Activated CD4-positive, alpha-beta T cell treated with anti-CD3 and anti-CD28 coated beads, Interleukin-2, amount 10 ng/mL, durations not matched to agents 7 days and 5 days (primary cell): ENCODE results near the gene PSG2. TPM values are rescaled to one million over a fixed set of nuclear protein-coding genes. Genes with fewer than 3 reads are reported as not detected.
"Not testable (repeated sequence)": the region's sequence is repeated elsewhere in the genome, so short reads cannot be mapped to it uniquely, and the experiment has no call there.

Source experiments
- CTCF ChIA-PET: fragments of 350-600 bp; sonication (Branson Sonifier 250); formaldehyde crosslinking; loops from one replicate; lab custom pipeline; 2021; ENCODE audit warnings: antibody characterized with exemption; lab: Charles Lee
- POLR2A ChIA-PET: fragments of 350-600 bp; sonication (Branson Sonifier 250); formaldehyde crosslinking; loops from one replicate; lab custom pipeline; 2021; ENCODE audit warnings: antibody characterized with exemption; lab: Charles Lee
- DNase-seq: peaks from one replicate; pipeline ENCODE4 v3.0.0-alpha.2; 2020
- H3K27ac Mint-ChIP-seq: one replicate; pipeline ENCODE4 v1.8.0; 2021; ENCODE audit warnings: mild to moderate bottlenecking, moderate library complexity, mixed read lengths
- H3K27me3 Mint-ChIP-seq: one replicate; pipeline ENCODE4 v1.8.0; 2021; ENCODE audit warnings: mixed read lengths
- H3K36me3 Mint-ChIP-seq: one replicate; pipeline ENCODE4 v1.8.0; 2021; ENCODE audit warnings: low read depth, mixed read lengths
- H3K4me1 Mint-ChIP-seq: one replicate; pipeline ENCODE4 v1.8.0; 2021; ENCODE audit warnings: mixed read lengths
- H3K4me3 Mint-ChIP-seq: one replicate; pipeline ENCODE4 v1.8.0; 2021; ENCODE audit warnings: mild to moderate bottlenecking, moderate library complexity, mixed read lengths
- H3K9me3 Mint-ChIP-seq: one replicate; pipeline ENCODE4 v1.8.0; 2021; ENCODE audit warnings: mixed read lengths
- total RNA-seq, 2 experiments: library from RNA; stranded (reverse); gene quantifications; one replicate each; pipeline ENCODE4 v1.2.3, GENCODE V29; 2021

The PSG2 gene
- not detected for total RNA-seq

DNA sequence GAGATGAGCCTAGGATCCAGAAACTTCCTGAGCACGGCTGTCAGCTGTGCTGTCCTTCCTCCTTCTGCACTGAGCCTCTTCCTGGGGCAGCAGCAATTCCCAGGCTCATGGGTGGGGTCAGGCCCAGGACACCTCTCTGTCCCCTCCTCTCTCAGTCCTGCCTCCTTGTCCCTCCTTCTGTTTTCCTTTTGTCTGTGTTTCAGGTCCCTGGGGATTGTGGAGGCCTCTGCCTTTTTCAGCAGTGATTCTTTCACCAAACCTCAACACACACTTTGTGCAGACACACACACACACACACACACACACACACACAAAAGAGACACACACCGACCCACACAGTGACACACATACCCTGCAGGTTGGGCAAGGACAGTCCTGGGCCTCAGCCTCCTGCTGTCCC lies at the start of gene PSG2:
Gene PSG2 (minus strand): TSS at position 101 of the 400 bp plus-strand sequence. CDS start 132 bp downstream, outside the sequence.
- H3K27ac Mint-ChIP-seq, H3K4me3 Mint-ChIP-seq, H3K9me3 Mint-ChIP-seq, DNase-seq, CTCF ChIA-PET, H3K36me3 Mint-ChIP-seq, H3K4me1 Mint-ChIP-seq, H3K27me3 Mint-ChIP-seq, POLR2A ChIA-PET: not testable (repeated sequence)

DNA sequence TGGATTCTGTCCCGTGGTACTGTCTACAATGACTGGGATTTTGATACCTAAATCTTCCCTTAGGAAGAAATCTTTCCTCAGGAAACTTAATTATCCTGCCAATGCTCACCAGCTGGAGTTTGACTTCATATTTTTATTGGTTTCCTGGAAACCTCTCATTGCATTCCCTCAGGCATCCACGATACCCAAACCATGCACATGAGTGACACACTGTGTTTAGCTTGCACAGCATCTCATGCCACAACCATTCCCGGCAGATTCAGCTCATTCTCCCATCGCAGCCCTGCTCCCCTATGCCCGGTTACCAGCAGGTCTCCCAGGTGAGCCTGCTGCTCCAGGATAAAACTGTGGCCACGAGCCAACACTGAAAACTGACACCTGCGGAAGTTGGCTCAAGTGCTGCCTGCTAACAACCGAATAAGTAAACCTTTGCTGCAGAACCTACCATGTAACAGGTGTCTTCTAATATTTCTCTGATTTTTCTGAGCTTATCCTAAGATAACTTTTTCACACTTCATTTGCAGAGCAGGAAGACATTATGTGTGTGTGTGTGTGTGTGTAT lies 48.9 kb upstream of the PSG2 start:
- H3K27ac Mint-ChIP-seq, H3K4me3 Mint-ChIP-seq, POLR2A ChIA-PET, DNase-seq, H3K9me3 Mint-ChIP-seq, H3K36me3 Mint-ChIP-seq, H3K4me1 Mint-ChIP-seq, H3K27me3 Mint-ChIP-seq, CTCF ChIA-PET: not testable (repeated sequence)

DNA sequence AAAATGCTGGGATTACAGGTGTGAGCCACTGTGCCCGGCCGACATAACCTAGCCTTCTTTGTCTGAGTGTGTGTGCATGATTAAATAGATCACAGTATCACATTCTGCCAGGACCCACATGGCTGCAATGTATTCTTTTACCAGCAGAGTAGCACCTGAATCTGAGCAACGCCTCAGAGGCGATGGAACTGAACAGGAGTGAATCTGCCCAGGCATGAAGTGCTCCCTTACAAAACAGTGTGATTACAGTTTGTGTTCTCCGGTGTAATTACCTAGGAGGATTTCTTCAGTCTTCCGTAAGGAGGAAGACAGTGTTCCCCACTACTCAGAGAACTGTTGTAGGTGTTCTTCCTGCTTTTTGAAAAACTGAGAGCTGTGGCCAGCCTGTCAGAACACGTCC lies 46.7 kb upstream of the PSG2 start:
- H3K36me3 Mint-ChIP-seq, DNase-seq, H3K4me1 Mint-ChIP-seq, POLR2A ChIA-PET, H3K9me3 Mint-ChIP-seq, H3K27ac Mint-ChIP-seq, CTCF ChIA-PET, H3K27me3 Mint-ChIP-seq, H3K4me3 Mint-ChIP-seq: not testable (repeated sequence)

DNA sequence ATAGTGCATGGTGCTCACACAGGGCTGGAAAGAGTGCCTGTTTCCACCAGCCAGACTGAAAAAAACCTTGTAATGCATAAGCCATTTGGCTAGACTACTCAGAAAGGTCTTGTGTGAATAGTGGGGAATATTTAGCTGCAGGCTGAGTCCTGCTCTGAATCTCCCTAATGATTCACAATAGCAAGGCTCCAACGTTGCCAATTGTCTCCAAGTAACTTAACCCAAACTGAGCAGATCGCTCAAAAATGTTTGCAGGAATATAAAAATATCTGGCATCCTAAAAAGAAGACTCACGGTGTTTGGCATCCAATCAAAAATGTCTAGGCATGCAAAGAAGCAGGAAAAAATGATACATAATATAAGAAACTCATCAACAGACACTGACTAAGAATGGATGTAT lies 44.8 kb upstream of the PSG2 start:
- H3K36me3 Mint-ChIP-seq, CTCF ChIA-PET, H3K27me3 Mint-ChIP-seq, POLR2A ChIA-PET, H3K27ac Mint-ChIP-seq, DNase-seq, H3K9me3 Mint-ChIP-seq, H3K4me1 Mint-ChIP-seq, H3K4me3 Mint-ChIP-seq: not testable (repeated sequence)

DNA sequence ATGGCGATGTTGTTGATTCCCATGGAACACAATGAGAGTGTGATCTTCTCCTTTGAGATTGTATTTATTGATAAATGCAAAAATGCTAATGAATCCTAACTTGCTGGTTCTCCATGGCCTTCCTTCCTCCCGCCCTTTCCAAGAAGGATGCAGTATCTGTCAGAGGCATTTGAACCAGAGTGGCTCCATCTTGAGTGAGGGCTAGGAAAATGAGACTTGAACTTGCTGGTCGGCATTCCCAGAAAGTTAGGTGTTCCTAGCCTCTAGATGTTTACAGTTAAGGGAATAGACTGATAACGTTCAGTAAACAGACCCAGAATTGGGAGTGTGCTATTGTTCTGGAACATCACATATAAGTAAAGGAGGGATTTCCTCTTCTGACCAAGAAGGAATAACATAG lies 44.2 kb upstream of the PSG2 start:
- no peaks in the 10 kb centered on the region for H3K4me1 Mint-ChIP-seq

DNA sequence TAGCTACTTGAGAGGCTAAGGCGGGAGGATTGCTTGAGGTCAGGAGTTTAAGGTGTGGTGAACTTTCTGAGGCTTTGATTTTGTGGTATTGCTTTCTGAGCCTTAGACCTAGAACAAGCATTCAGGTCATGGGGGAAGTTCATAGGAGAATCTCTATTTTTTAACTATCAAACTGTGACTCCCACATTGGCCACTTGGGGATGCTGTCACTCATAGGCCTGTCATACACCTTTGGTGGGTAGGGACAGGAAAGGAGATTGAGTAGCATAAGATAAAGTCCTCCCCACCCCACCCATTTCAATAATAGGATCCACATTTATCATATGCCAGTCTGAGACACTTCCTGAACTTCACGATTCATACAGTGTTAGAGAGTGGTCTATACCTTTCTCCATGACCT lies 41.9 kb upstream of the PSG2 start:
- H3K36me3 Mint-ChIP-seq, result no peaks in the 10 kb centered on the region
- ChIA-PET POLR2A (no interaction called here), CTCF (no interaction called here)
- H3K9me3 Mint-ChIP-seq, result peaks cover 4% of the 10 kb centered on the region
- DNase-seq, result no peak
- no peaks in the 10 kb centered on the region for H3K4me1 Mint-ChIP-seq
- H3K27ac Mint-ChIP-seq, result no peak overlapping the region
- H3K4me3 Mint-ChIP-seq, result no peak overlapping the region
- H3K27me3 Mint-ChIP-seq, result no peaks in the 10 kb centered on the region

More for the DNA sequence above, 44.2 kb upstream of the PSG2 start:
- H3K4me3 Mint-ChIP-seq, result no peak overlapping the region
- ChIA-PET POLR2A (no interaction called here), CTCF (no interaction called here)
- no peaks in the 10 kb centered on the region for H3K27me3 Mint-ChIP-seq
- no peak for DNase-seq
- H3K36me3 Mint-ChIP-seq, result no peaks in the 10 kb centered on the region
- no peak overlapping the region for H3K27ac Mint-ChIP-seq
- H3K9me3 Mint-ChIP-seq, result peaks cover 4% of the 10 kb centered on the region

DNA sequence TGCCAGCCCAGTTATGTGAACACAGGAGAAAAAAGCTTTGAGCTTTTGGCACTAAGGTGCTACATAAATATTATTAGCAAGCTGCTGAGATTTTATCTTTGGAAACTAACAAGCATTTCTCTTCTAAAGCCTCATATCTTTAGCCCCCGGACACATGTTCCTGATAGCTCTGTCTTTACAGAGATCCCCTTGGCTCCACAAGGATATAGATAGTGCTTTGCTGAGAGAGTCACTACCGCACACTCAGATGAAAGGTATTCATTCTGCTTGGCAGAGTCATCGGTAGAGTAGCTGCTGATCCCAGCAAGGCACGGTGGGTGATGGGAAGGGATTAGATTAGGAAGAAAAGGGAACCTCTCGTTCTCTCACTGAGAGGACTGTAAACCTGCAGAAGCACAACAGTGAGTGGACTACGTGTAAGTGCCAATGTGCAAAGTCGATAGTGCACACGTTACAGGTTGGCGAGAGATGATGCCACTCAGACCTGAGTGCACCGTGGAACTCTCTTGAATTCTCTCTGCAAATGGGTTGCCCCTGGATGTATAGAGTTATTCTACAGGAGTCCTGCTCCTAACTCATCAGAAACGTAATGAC lies 38.0 kb upstream of the PSG2 start:
- H3K27ac Mint-ChIP-seq, H3K4me3 Mint-ChIP-seq, CTCF ChIA-PET, POLR2A ChIA-PET, H3K4me1 Mint-ChIP-seq, DNase-seq, H3K36me3 Mint-ChIP-seq, H3K9me3 Mint-ChIP-seq, H3K27me3 Mint-ChIP-seq: not testable (repeated sequence)

DNA sequence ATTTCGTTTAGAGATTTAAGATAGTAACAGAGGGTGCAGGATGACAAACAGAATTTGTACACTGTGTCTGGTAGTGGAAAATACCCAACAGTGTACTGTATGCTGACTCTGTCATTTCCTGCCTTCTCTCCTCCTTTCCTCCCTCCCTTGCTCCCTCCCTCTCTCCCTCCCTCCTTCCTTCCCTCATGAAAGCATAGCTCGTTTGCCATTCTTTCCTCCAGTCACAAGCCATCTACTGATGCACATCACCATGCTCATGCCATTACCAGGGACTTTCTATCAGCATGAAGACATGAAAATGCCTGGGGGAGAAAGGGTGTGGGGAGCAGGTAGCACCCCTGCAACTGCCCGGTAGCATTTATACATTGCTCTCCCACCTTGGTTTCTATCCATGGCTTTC lies 37.0 kb upstream of the PSG2 start:
- H3K4me1 Mint-ChIP-seq, H3K36me3 Mint-ChIP-seq, DNase-seq, POLR2A ChIA-PET, CTCF ChIA-PET, H3K4me3 Mint-ChIP-seq, H3K27me3 Mint-ChIP-seq, H3K27ac Mint-ChIP-seq: not testable (repeated sequence)
- peaks cover 14% of the 10 kb centered on the region for H3K9me3 Mint-ChIP-seq

DNA sequence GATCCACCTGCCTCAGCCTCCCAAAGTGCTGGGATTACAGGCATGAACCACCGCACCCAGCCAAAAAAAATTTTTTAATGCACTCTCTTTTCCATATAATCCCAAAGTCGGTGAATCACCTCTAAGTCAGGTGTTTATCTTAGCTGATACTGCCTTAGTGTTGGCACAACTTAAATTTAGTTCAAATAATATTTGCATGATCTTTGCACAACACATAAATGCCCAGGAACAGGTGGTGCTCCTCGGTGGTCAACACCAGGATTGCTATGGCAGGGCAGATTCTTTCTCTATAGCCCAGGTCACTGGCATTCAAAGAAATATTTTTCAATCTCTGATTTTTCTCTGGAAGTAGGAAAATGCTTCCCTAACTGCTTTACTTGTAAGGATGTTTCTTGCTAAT lies 33.9 kb upstream of the PSG2 start:
- peaks cover 19% of the 10 kb centered on the region for H3K9me3 Mint-ChIP-seq
- H3K27ac Mint-ChIP-seq, H3K4me1 Mint-ChIP-seq, CTCF ChIA-PET, H3K4me3 Mint-ChIP-seq, H3K27me3 Mint-ChIP-seq, H3K36me3 Mint-ChIP-seq, POLR2A ChIA-PET, DNase-seq: not testable (repeated sequence)

DNA sequence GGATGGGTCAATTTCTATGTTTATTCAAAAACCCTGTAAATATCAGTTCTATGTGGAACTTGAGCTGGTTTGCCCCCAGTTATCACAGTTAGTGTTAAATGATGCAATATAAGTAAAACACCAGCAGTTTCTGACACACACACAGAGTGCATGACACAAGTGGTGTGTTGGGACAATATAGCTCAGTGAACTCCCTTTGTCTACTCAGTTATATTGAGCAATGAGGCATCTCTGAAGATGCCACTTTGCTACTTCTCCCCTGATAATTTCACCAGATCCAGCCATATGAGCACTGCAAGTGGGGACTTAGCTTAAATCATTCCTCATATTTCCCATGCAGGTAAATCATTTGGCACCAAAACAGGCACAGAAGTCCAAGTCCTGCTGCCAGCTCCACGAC lies 33.0 kb upstream of the PSG2 start:
- H3K4me3 Mint-ChIP-seq, CTCF ChIA-PET, H3K27ac Mint-ChIP-seq, H3K36me3 Mint-ChIP-seq, H3K27me3 Mint-ChIP-seq, H3K4me1 Mint-ChIP-seq, POLR2A ChIA-PET, DNase-seq: not testable (repeated sequence)
- peaks cover 19% of the 10 kb centered on the region for H3K9me3 Mint-ChIP-seq

DNA sequence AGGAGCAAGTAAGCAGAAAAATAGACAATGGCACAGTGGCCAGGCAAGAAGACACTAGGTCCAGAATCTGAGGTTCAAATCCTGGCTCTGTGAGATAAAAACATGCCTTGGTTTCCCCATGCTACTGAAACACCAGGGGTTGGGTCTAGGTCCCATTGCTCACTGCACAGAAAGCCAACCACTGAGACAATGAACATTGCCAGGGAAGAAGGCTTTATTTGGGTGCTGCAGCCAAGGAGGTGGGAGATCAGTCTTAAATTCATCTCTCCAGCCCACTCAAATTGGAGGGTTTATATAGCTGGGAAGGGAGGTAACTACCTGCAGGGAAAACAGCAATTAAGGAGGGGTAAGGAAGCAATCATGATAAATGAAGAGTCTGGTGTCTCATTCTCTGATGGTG lies 32.6 kb upstream of the PSG2 start:
- CTCF ChIA-PET, result not testable (repeated sequence)

DNA sequence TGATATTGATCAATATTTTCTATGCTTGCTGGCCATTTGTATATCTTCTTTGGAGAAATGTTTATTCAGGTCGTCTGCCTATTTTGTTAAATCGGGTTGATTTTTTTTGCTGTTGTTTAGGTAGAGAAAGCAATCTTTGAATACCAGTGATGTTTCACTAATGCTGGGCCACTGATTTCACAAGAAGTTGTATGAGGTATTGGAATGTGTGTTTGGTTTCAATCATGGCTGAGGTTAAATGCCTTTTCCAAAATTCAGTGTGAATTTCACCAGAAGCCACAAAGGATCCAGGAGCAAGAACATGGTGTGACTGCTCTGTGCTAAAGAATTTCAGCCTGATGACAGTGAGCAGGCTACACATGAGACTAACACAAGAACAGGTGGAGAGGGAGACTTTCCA lies 32.1 kb upstream of the PSG2 start:
- POLR2A ChIA-PET, H3K27ac Mint-ChIP-seq, H3K4me3 Mint-ChIP-seq, DNase-seq, H3K27me3 Mint-ChIP-seq, CTCF ChIA-PET, H3K36me3 Mint-ChIP-seq, H3K4me1 Mint-ChIP-seq: not testable (repeated sequence)
- H3K9me3 Mint-ChIP-seq, result peaks cover 19% of the 10 kb centered on the region

More for the DNA sequence above, 32.6 kb upstream of the PSG2 start:
- H3K4me1 Mint-ChIP-seq, H3K27ac Mint-ChIP-seq, DNase-seq, POLR2A ChIA-PET, H3K4me3 Mint-ChIP-seq, H3K27me3 Mint-ChIP-seq, H3K36me3 Mint-ChIP-seq: not testable (repeated sequence)
- peaks cover 19% of the 10 kb centered on the region for H3K9me3 Mint-ChIP-seq

DNA sequence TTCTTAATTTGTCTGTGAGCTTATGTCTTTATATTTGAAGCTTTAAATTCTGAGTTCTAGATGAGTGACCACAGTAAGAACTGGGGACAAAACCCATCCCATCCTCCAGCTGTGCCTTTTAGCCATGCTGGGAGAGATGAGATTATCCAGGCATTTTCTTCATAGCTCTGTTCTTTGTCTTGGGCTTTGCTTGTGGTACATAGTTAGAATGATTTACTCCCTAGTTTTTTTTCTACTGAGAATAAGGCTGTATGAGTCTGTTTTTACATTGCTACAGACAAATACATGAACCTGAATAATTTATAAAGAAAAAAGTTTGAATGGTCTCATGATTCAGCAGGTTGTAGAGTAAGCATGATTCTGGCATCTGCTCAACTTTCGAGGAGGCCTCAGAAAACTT lies 24.9 kb upstream of the PSG2 start:
- POLR2A ChIA-PET, H3K4me1 Mint-ChIP-seq, H3K27me3 Mint-ChIP-seq, H3K27ac Mint-ChIP-seq, DNase-seq, CTCF ChIA-PET, H3K36me3 Mint-ChIP-seq, H3K4me3 Mint-ChIP-seq: not testable (repeated sequence)
- peaks cover 23% of the 10 kb centered on the region for H3K9me3 Mint-ChIP-seq

DNA sequence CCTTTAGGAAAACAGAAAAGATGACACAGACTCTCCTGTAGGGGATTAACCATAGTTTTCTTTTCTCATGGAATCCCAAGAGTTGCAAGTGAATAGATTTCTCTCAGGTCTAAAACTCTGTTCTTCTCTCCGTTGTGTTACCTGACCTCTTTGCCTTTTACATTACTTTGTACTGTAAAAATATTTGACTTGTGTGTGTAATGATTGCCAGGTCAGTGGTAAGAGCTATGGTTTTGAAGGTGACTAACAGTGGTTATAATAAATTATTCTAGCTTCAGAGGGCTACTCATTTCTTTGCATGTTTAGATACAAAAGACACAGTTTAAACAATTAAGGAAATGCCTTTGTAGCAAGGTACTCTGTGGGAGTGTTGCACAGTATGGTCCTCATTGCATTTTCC lies 23.0 kb upstream of the PSG2 start:
- no peak overlapping the region for H3K27ac Mint-ChIP-seq
- peaks cover 31% of the 10 kb centered on the region for H3K9me3 Mint-ChIP-seq
- no peak overlapping the region for H3K4me3 Mint-ChIP-seq
- ChIA-PET POLR2A (no interaction called here), CTCF (no interaction called here)
- H3K27me3 Mint-ChIP-seq, result no peaks in the 10 kb centered on the region
- no peaks in the 10 kb centered on the region for H3K4me1 Mint-ChIP-seq
- no peak for DNase-seq
- no peaks in the 10 kb centered on the region for H3K36me3 Mint-ChIP-seq
